Measurements from ENCODE around the gene PTK7. TPM values are rescaled to one million over a fixed set of nuclear protein-coding genes. Genes with fewer than 3 reads are reported as not detected.

Gene PTK7
- total RNA-seq, 1 donor: 1.8 TPM

DNA sequence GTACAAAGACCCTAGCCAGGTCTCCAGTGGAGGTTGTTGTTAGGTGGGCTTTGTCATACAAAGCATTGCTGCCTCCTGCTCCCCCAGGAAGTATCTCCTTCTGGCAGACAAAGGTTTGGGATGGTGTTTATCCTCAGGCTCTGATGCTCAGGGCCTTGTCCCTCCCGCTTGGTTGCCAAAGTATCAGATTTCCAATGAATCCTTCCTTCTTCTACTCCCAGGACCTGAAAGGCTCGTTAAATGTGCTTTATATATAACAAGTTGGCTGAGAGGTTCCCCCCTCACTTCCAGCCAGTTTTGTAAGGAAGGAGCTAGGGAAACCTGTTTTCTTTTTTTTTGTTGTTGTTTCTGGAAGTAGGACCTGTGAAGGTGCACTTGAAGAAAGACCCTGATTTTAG is 14.4 kb downstream of the PTK7 start:
- no peak overlapping the region for H3K4me3 ChIP-seq (ENCODE audit: low read length)
- no peaks in the 10 kb centered on the region for H3K27me3 ChIP-seq (ENCODE audit: insufficient read depth, low read length)
- no peaks in the 10 kb centered on the region for H3K9me3 ChIP-seq (ENCODE audit: low read depth, low read length)
- H3K4me1 ChIP-seq (ENCODE audit: insufficient read depth, low read length): no peaks in the 10 kb centered on the region

DNA sequence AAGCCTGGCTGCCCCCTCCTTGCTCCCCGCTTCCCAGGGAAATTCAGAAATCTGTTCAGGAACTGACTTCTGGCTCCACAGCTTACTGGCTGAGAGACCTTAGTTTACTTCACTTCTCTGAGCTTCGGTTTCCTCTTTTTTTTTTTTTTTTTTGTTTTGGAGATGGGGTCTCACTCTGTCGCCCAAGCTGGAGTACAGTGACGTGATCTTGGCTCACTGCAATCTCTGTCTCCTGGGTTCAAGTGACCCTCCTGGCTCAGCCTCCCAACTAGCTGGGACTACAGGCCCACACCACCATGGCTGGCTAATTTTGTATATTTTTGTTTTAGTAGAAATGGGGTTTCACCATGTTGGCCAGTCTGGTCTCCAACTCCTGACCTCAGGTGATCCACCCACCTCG is 14.9 kb downstream of the PTK7 start:
- H3K27me3 ChIP-seq (ENCODE audit: insufficient read depth, low read length): no peaks in the 10 kb centered on the region
- H3K4me3 ChIP-seq (ENCODE audit: low read length): no peak overlapping the region
- H3K9me3 ChIP-seq (ENCODE audit: low read depth, low read length): no peaks in the 10 kb centered on the region
- no peaks in the 10 kb centered on the region for H3K4me1 ChIP-seq (ENCODE audit: insufficient read depth, low read length)

DNA sequence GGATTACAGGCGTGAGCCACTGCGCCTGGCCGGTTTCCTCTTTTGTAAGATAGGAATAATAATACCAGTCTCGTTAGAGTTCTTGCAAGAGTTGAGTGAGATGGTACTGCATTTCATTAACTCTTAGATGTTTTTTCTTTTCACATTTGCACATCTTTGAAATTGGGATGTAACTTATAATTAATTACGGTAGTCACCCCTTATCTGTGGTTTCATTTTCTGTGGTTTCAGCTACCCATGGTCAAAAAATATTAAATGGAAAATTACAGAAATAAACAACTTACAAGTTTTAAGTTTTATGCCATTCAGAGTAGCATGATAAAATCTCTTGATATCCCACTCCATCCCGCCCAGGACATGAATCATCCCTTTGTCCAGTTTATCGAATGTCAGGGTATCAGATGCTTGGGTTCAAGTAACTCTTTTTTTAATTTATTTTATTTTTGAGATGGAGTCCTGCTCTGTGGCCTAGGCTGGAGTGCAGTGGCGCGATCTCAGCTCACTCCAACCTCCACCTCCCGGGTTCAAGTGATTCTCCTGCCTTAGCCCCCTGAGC is 15.4 kb downstream of the PTK7 start:
- Histone ChIP-seq H3K9me3 (ENCODE audit: low read depth, low read length) (no peaks in the 10 kb centered on the region), H3K27me3 (ENCODE audit: insufficient read depth, low read length) (no peaks in the 10 kb centered on the region), H3K4me1 (ENCODE audit: insufficient read depth, low read length) (no peaks in the 10 kb centered on the region), H3K4me3 (ENCODE audit: low read length) (no peak overlapping the region)

DNA sequence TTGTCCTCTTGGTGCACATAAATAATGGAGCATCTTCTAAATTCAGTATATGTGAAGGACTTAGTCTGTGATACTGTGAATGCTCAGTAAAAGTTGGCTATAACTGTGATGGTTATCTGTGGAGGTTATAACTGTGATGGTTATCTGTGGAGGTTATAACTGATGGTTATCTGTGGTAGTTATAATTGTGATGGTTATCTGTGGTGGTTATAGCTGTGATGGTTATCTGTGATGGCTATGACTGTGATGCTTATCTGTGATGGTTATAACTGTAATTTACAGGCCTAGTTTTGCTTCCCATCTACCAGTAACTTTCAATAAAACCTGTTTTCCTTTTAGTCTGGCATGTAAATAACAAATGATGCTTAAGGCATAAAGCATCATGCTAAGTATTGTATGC is 16.5 kb downstream of the PTK7 start:
- Histone ChIP-seq H3K4me1 (ENCODE audit: insufficient read depth, low read length) (no peaks in the 10 kb centered on the region), H3K4me3 (ENCODE audit: low read length) (no peak overlapping the region), H3K9me3 (ENCODE audit: low read depth, low read length) (no peaks in the 10 kb centered on the region), H3K27me3 (ENCODE audit: insufficient read depth, low read length) (no peaks in the 10 kb centered on the region)

DNA sequence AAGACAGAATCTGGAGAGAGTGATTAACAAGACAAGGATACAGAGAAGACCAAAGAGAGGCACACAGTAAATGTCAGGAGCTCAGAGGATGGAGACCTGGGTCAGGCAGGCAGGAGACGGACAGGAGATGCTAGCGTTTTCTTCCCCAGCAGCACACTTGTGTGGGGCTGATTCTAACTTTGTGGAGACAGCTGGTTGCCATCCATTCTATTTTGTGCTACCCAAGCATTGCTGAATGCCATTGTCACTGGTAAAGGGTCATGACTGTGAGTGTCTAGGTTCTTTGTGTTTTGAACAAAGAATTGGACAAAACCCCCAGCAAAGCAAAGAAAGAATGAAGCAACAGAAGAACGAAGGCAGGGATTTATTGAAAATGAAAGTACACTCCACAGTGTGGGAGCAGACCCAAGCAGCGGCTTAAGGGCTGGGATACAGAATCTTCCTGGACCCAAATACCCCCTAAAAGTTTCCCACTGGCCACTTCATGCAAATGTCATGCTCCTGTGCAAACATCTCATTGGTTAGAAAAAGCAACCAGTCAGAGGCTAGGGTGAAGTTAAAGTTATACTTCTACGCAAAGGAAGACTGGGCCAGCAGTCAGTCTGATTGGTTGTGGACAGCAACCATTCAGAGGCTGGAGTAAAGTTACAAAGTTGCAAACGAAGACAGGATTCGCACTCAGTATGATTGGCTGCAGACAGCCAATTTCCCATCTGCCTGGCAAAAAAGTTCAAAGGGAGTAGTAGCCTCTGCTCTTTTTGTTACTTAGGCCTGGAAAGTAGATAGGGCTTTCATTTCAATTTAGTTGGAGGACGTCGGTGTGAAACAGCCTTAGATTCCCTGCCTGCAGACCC is 17.5 kb downstream of the PTK7 start:
- Histone ChIP-seq H3K9me3 (ENCODE audit: low read depth, low read length) (no peaks in the 10 kb centered on the region), H3K27me3 (ENCODE audit: insufficient read depth, low read length) (no peaks in the 10 kb centered on the region), H3K4me1 (ENCODE audit: insufficient read depth, low read length) (no peaks in the 10 kb centered on the region), H3K4me3 (ENCODE audit: low read length) (no peak overlapping the region)

DNA sequence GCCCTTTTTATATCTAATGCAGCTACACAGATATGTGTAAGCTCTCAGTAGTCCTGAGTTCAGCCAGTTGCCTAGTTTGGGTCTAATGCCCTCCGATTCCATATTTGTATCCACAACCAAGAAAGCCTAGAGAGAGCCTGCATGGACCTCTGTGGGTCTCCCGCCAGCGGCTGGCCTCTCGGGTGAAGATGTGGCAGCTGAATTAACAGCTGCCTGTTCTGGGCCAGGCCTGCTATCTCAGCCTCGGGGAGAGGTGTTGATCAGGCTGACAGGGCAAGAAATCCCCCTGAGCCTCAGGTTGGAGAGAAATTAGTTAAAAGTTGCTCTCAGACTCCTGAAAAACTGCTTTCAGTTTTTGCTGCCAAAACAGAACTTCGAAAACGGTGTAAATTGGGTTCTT is 19.8 kb downstream of the PTK7 start:
- Histone ChIP-seq H3K27me3 (ENCODE audit: insufficient read depth, low read length) (no peaks in the 10 kb centered on the region), H3K4me3 (ENCODE audit: low read length) (no peak overlapping the region), H3K4me1 (ENCODE audit: insufficient read depth, low read length) (no peaks in the 10 kb centered on the region), H3K9me3 (ENCODE audit: low read depth, low read length) (no peaks in the 10 kb centered on the region)

DNA sequence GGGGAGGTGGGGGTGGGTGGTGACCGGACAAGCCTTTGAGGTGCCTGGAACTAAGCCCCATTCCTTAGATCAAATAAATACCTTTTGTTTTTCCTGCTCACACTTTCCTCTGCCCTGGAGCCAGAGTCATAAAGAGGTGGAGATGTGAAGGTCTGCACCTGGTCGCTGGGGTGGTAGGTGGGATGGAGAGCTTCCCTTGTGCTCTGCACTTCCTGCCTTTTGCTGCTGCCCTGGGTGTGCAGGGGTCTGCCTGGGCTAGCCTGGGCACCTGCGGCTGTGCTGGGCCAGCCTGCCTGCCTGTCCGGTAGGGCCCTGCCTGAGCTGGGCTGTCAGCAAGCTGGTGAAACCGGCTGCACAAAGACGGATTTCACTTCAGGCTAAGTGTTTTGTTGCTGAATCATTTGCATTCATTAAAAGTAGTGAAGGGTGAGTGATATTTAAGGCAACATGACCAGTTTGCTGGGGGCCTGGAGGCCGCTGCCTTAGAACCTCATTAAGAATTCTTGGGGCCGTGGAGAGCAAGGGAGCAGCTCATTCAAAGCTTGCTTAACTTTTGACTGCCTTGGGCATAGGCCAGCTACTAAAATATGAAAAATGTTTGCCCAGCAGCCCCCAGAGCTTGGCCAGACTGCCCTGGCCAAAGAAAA is 20.5 kb downstream of the PTK7 start:
- H3K4me3 ChIP-seq (ENCODE audit: low read length): no peak overlapping the region
- H3K4me1 ChIP-seq (ENCODE audit: insufficient read depth, low read length): no peaks in the 10 kb centered on the region
- H3K9me3 ChIP-seq (ENCODE audit: low read depth, low read length): no peaks in the 10 kb centered on the region
- H3K27me3 ChIP-seq (ENCODE audit: insufficient read depth, low read length): no peaks in the 10 kb centered on the region

DNA sequence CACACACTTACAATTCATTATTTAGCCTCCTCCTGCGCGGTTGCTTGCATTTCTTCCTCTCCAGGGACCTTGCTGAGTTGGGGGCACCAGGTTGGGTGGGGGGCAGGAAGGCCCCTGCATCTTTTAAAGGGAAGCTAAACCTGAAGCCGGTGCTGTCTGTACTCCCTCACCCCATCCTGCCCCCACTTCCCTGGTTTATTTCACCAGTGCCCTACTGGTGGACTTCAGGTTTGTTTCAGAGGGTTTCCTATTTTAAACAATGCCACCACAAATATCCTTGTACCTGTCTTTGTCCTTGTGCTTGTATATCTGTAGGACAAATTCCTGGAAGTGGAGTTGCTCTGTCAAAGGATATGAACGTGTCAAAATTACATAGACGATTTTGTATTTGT is 21.0 kb downstream of the PTK7 start:
- Histone ChIP-seq H3K27me3 (ENCODE audit: insufficient read depth, low read length) (no peaks in the 10 kb centered on the region), H3K9me3 (ENCODE audit: low read depth, low read length) (no peaks in the 10 kb centered on the region), H3K4me1 (ENCODE audit: insufficient read depth, low read length) (no peaks in the 10 kb centered on the region), H3K4me3 (ENCODE audit: low read length) (no peak overlapping the region)

DNA sequence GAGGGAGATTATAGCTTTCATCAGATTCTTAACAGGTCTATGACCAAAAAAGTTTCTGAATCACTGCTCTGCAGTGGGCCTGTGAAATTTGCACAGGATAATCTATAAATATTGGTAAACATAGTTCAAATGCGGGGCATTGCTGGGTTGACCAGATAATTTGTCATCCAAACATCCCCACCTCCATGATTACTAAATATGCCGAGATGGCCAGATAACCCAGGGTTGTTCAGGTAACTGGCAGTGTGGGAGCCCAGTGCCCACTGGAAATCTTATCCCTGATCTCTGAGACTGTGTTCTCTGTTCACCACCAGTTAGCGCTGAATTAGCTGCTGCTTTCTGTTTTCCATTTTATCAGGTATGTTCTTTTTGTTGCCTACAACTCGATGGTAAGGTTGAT is 21.4 kb downstream of the PTK7 start:
- H3K27me3 ChIP-seq (ENCODE audit: insufficient read depth, low read length): no peaks in the 10 kb centered on the region
- no peaks in the 10 kb centered on the region for H3K4me1 ChIP-seq (ENCODE audit: insufficient read depth, low read length)
- no peaks in the 10 kb centered on the region for H3K9me3 ChIP-seq (ENCODE audit: low read depth, low read length)
- no peak overlapping the region for H3K4me3 ChIP-seq (ENCODE audit: low read length)

DNA sequence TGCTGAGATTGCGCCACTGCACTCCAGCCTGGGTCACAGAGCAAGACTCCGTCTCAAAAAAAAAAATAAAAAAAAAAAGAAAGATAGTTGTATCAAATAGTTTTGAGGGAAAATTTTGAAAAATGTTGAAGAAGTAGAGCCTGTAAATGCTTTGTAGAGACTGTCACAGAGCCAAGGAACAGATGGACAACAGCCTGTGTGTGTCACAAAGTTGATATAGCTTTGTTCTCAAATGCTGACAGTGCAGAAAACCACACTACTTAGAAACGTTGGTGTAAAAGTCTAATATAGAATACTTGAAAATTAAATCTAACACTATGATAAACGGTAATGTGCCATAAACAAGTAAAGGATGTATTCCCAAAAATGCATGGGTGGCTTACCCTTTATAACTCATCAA is 25.4 kb downstream of the PTK7 start:
- H3K4me1 ChIP-seq (ENCODE audit: insufficient read depth, low read length): no peaks in the 10 kb centered on the region
- H3K9me3 ChIP-seq (ENCODE audit: low read depth, low read length): no peaks in the 10 kb centered on the region

DNA sequence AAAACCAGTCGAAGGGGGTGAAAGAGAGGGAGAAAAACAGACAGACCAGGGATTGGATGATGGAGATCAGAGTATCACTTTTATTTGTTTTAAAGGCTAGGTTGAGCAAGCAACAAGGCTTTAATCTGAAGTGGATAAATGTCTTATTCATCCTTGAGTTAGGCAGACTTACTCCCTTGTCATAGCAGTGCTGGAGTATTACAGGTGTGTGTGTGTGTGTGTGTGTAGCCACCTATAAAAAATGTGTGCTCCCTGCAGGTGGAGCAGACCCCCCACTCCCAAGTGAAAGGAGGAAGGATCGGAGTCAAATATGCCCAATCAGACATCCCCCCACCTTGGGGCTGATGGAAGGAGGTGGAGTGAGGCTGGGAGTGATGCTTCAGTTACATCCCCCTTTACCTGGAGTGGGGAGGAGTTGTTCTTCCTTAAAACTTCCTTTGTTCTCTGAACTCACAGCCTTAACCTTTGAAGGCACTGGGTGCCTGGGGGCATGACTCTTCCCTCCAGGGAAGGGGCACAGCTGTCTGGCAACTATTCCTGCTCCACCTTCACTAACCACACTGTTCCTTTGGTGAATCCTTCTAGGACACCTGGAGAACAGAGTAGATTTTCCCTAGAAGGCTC is 27.3 kb downstream of the PTK7 start:
- H3K9me3 ChIP-seq (ENCODE audit: low read depth, low read length): no peaks in the 10 kb centered on the region
- H3K27me3 ChIP-seq (ENCODE audit: insufficient read depth, low read length): no peaks in the 10 kb centered on the region
- no peak overlapping the region for H3K4me3 ChIP-seq (ENCODE audit: low read length)
- H3K4me1 ChIP-seq (ENCODE audit: insufficient read depth, low read length): no peaks in the 10 kb centered on the region

More for the DNA sequence above, 25.4 kb downstream of the PTK7 start:
- Histone ChIP-seq H3K27me3 (ENCODE audit: insufficient read depth, low read length) (no peaks in the 10 kb centered on the region), H3K4me3 (ENCODE audit: low read length) (no peak overlapping the region)

DNA sequence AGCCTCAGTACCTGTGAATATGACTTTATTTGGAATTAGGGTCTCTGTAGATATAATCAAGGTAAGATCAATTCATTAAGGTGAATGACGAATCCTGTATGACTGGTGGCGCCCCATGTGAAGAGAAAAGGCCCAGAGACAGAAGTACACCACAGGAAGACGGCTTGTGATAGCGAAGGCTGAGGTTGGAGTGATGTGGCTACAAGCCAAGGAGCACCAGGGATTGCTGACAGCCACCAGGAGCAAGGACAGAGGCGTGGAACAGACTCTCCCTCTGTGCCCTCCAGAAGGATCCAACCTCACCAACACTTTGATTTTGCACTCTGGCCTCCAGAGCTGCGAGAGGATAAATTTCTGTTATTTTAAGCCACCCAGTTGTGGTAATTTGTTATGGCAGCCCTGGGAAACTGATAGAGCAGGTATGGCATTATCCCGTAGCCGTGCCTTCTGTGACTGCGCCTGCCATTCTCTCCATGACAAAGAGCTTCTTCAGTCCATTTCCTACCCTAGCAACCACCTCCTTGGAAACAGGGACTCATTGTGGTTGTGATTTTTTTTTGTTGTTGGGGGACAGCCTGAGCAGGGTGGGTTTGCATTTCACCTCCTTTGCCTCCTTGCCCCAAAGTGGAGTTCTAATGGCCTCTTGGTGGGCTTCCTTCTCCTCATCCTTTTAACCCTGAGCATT is 29.6 kb downstream of the PTK7 start:
- H3K27me3 ChIP-seq (ENCODE audit: insufficient read depth, low read length): no peaks in the 10 kb centered on the region
- no peaks in the 10 kb centered on the region for H3K9me3 ChIP-seq (ENCODE audit: low read depth, low read length)
- no peak overlapping the region for H3K4me3 ChIP-seq (ENCODE audit: low read length)
- no peaks in the 10 kb centered on the region for H3K4me1 ChIP-seq (ENCODE audit: insufficient read depth, low read length)

DNA sequence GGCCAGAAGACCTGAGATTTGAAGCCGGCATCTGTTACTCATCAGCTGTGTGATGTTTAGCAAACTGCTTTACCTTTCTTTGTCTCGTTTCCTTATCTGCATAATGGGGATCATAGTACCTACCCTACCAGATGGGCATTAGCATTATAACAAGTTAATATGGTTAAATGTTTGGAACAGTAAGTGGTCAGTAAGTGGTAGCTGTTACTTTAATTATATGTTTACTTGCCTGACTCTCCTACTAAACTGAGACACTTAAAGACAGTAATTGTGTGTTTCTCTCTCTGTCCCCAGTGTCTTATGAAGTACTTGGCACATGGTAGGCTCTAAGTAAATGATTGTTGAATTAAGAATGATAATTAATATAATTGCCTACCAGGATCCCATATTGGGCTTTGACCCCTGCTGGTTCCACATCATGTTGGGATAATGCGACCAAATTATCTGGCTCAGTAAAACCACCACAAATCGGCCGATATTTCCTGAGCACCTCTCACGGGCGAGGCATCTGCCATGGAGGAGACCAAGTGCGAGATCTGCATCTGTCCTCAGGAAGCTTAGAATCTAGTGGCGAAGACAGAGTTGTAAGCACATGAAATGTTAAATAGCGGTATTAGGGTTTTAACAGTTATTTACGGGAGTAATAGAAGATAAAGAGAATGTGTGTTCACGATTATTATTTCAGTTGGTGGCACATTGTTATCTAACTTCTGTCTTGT is 31.4 kb downstream of the PTK7 start:
- no peak overlapping the region for H3K4me3 ChIP-seq (ENCODE audit: low read length)
- H3K9me3 ChIP-seq (ENCODE audit: low read depth, low read length): no peaks in the 10 kb centered on the region
- H3K4me1 ChIP-seq (ENCODE audit: insufficient read depth, low read length): no peaks in the 10 kb centered on the region
- H3K27me3 ChIP-seq (ENCODE audit: insufficient read depth, low read length): no peaks in the 10 kb centered on the region

DNA sequence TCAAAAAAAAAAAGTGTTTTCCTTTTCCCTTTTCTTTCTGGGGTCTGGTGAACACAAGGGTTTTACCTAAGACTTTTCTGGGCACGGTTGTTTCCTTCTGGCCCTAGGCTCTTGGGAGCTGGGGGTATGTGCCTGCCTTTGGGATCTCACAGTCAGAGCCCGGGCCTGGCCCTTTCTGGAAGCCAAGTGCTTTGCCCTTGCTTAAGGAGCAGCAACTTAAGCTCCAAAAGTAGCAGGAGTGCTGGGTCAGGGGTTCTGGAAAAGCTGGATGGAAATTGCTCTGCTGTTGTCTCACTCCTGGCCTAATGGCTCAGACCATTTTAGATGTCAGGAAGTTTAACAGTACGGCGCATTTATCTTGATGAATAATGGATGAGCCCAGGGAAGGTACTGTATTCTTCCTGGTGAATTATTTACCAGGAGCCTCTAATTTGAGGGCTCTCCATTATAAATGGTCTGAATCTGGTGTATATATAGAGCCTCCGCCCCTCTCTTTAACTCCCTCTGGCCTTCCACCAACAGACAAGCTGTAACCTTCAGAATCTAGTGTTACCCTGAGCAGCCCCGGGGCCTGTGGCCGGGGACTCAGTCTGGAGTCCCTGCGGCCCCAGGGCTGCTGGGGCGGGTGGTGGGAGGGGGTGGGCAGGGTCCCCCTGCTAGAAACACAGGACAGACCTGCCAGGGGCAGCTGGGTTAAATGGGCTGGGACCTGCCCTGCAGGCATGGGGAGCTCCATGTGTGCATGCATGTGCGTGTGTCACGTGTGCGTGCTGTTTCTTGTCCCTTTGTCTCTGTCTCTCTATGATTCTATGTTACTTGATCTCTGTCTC is 37.5 kb downstream of the PTK7 start:
- Histone ChIP-seq H3K4me3 (ENCODE audit: low read length) (no peak overlapping the region), H3K9me3 (ENCODE audit: low read depth, low read length) (no peaks in the 10 kb centered on the region), H3K27me3 (ENCODE audit: insufficient read depth, low read length) (no peaks in the 10 kb centered on the region), H3K4me1 (ENCODE audit: insufficient read depth, low read length) (peaks cover 7% of the 10 kb centered on the region)

Measured in mononuclear cell (primary cell).